GM23248 (cell line): ENCODE measurements around the gene TSC22D1.

Experiments
- EZH2 ChIP-seq: fragments of 200-600 bp; sonication (generic); IDR thresholded peaks from 2 replicates; pipeline ENCODE4 v1.6.1; 2018; ENCODE audit warnings: antibody characterized with exemption, mild to moderate bottlenecking; ENCODE audit not compliant: insufficient read depth, poor library complexity, severe bottlenecking
- EZH2phosphoT487 ChIP-seq: fragments of 200-600 bp; sonication (generic); IDR thresholded peaks from 2 replicates; pipeline ENCODE4 v1.6.1; 2018; ENCODE audit warnings: antibody characterized with exemption, moderate library complexity, mild to moderate bottlenecking, low read depth; ENCODE audit not compliant: insufficient read depth

DNA sequence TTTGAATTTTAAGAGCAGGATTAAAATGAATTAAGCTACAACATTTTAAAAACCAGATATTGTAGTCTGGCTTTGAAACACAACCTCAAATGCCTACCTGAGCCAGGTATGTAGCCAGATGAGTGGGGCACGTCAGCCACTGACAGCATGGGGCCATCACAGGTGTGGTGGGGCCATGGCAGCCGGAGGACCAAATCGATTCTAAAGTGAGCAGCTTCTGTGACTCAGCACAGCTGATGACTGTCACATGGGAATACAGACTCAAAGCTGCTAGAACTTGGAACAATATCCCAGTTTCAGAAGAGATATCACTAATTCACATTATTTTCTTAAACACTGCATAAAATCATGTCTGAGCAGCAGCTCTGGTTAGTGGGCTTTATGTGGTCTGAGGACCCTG lies 149.7 kb downstream of the TSC22D1 start:
- TF ChIP-seq EZH2 (no peak), EZH2phosphoT487 (no peak)
